ENCODE results near the gene HES6. TPM values are rescaled to one million over a fixed set of nuclear protein-coding genes. Genes with fewer than 3 reads are reported as not detected.

HES6 gene
- polyA plus RNA-seq, 1 donor (not counting 4 experiments of a cell fraction or from before 2014, with no cell fraction given) = 0.80 TPM

DNA sequence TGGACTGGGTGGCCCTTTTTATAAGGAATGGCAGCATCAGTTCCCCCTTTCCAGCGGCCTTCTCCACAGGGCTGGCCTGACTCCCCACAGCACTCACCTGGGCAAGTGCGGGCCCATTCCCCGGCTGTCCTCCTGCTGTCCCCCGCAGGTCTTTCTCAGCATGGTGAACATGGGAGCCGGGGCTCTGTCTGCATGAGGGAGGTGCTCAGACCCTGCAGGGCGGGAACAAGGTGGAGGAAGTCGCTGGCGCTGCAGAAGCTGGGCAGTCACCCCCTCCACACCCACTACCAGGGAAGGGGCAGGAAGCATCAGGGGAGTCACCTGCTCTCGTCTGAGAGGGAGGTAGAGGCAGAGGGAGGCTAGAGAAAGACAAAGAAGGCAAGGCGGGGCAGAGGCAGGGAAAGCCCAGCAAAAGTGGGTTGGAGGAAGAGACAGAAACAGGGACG, 12.2 kb downstream of the HES6 start:
- no peaks in the 10 kb centered on the region for H3K9me1 ChIP-seq (ENCODE audit: control insufficient read depth, extremely low read depth, insufficient read depth, low read length)
- peaks cover 48% of the 10 kb centered on the region for H3K27me3 ChIP-seq (ENCODE audit: control insufficient read depth, extremely low read depth, insufficient read depth, low read length)
- no peak overlapping the region for H3K9ac ChIP-seq (ENCODE audit: control insufficient read depth, extremely low read depth, insufficient read depth, low read length)
- DNase-seq (ENCODE audit: low read depth, low spot score) (no peak), FAIRE-seq (no peak)
- dilution Hi-C loops (cut with MboI; ENCODE audit: extremely low pct_ligation_motif_present, low sequenced_read_pairs) = no loop called here
- no peaks in the 10 kb centered on the region for H3K36me3 ChIP-seq (ENCODE audit: control insufficient read depth in 2 of 2, extremely low read depth in 1 of 2, insufficient read depth in 2 of 2, low read length in 2 of 2)
- peaks cover 3% of the 10 kb centered on the region for H3K4me1 ChIP-seq (ENCODE audit: control insufficient read depth, extremely low read depth, insufficient read depth, low read length)
- H3K4me3 ChIP-seq (ENCODE audit: control insufficient read depth in 2 of 3, extremely low read depth in 1 of 3, insufficient read depth in 2 of 3, low read depth in 1 of 3, low read length in 3 of 3) = no peak overlapping the region
- no peak overlapping the region for H2AFZ ChIP-seq (ENCODE audit: control insufficient read depth, low read length)
- H3K4me2 ChIP-seq (ENCODE audit: control insufficient read depth, extremely low read depth, insufficient read depth, low read depth, low read length) = no peak overlapping the region
- H3K9me3 ChIP-seq (ENCODE audit: control insufficient read depth, low read depth, low read length) = no peaks in the 10 kb centered on the region
- H3K27ac ChIP-seq (ENCODE audit: control insufficient read depth, insufficient read depth, low read length) = no peak overlapping the region
- H4K20me1 ChIP-seq (ENCODE audit: control insufficient read depth, extremely low read depth, insufficient read depth, low read length) = no peaks in the 10 kb centered on the region
- no peaks in the 10 kb centered on the region for H3K79me2 ChIP-seq (ENCODE audit: control insufficient read depth, insufficient read depth, low read length)
- no peak for TF ChIP-seq EZH2 (IDR thresholded peaks at IDR 0.05; ENCODE audit: low read length)
- TF ChIP-seq, protein P1, sequence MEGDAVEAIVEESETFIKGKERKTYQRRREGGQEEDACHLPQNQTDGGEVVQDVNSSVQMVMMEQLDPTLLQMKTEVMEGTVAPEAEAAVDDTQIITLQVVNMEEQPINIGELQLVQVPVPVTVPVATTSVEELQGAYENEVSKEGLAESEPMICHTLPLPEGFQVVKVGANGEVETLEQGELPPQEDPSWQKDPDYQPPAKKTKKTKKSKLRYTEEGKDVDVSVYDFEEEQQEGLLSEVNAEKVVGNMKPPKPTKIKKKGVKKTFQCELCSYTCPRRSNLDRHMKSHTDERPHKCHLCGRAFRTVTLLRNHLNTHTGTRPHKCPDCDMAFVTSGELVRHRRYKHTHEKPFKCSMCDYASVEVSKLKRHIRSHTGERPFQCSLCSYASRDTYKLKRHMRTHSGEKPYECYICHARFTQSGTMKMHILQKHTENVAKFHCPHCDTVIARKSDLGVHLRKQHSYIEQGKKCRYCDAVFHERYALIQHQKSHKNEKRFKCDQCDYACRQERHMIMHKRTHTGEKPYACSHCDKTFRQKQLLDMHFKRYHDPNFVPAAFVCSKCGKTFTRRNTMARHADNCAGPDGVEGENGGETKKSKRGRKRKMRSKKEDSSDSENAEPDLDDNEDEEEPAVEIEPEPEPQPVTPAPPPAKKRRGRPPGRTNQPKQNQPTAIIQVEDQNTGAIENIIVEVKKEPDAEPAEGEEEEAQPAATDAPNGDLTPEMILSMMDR (optimal IDR thresholded peaks at IDR 0.05 in 1 of 3, IDR thresholded peaks at IDR 0.05 in 1 of 3, conservative IDR thresholded peaks at IDR 0.05 in 1 of 3; ENCODE audit: extremely low read depth in 1 of 3, insufficient read depth in 2 of 3, low read length in 3 of 3) = no peak

DNA sequence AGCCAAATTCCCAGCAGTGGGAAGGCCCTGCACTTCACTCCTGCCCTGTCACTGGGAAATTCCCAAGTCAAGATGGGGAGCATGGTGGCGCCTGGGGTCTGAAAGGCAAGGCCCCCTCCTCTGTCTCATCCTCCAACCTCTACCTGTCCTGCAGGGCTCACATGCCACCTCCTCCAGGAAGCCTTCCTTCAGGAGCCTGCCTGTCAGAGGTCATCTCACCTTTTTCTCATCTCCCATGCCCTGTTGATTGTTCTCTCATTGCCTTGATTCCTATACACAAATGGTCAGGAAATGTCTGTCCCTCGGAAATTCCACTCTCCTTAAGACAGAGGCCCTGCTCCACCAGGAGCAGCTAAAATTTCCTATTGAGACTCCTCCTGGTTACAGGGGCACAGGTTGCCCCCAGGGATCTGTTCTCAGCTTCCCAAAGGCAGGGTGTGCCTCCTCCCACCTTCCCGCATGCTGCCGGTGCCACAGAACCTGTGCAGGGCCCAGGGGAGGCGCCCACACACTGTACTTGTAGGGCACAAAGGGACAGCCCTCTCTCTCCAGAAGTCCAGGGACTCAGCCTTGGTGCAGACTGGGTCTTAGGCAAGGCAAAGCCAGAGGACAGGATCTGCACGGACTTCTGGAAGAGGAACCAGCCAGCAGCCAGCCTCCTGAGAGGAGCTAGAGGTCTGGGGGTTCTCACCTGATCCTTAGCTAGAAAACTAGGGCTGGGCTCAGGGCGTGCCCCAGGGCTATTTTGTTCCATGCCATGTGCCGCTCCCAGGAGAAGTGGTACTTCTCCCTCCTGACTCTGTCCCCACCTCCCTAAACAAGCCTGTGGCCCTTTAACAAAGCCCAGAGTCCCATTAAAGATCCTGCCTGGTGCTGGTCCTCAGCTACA, 12.9 kb downstream of the HES6 start:
- no peak for FAIRE-seq
- Histone ChIP-seq H3K4me2 (ENCODE audit: control insufficient read depth, extremely low read depth, insufficient read depth, low read depth, low read length) (no peak overlapping the region), H3K9ac (ENCODE audit: control insufficient read depth, extremely low read depth, insufficient read depth, low read length) (no peak overlapping the region), H3K36me3 (ENCODE audit: control insufficient read depth in 2 of 2, extremely low read depth in 1 of 2, insufficient read depth in 2 of 2, low read length in 2 of 2) (no peaks in the 10 kb centered on the region), H3K79me2 (ENCODE audit: control insufficient read depth, insufficient read depth, low read length) (no peaks in the 10 kb centered on the region), H3K27me3 (ENCODE audit: control insufficient read depth, extremely low read depth, insufficient read depth, low read length) (peaks cover 42% of the 10 kb centered on the region), H2AFZ (ENCODE audit: control insufficient read depth, low read length) (no peak overlapping the region), H3K9me1 (ENCODE audit: control insufficient read depth, extremely low read depth, insufficient read depth, low read length) (no peaks in the 10 kb centered on the region), H3K4me3 (ENCODE audit: control insufficient read depth in 2 of 3, extremely low read depth in 1 of 3, insufficient read depth in 2 of 3, low read depth in 1 of 3, low read length in 3 of 3) (no peak overlapping the region), H3K4me1 (ENCODE audit: control insufficient read depth, extremely low read depth, insufficient read depth, low read length) (peaks cover 3% of the 10 kb centered on the region), H4K20me1 (ENCODE audit: control insufficient read depth, extremely low read depth, insufficient read depth, low read length) (no peaks in the 10 kb centered on the region), H3K27ac (ENCODE audit: control insufficient read depth, insufficient read depth, low read length) (no peak overlapping the region), H3K9me3 (ENCODE audit: control insufficient read depth, low read depth, low read length) (no peaks in the 10 kb centered on the region)
- dilution Hi-C loops (cut with MboI; ENCODE audit: extremely low pct_ligation_motif_present, low sequenced_read_pairs) = no loop called here
- TF ChIP-seq EZH2 (IDR thresholded peaks at IDR 0.05; ENCODE audit: low read length) = no peak
- TF ChIP-seq, protein P1 (optimal IDR thresholded peaks at IDR 0.05 in 1 of 3, IDR thresholded peaks at IDR 0.05 in 1 of 3, conservative IDR thresholded peaks at IDR 0.05 in 1 of 3; ENCODE audit: extremely low read depth in 1 of 3, insufficient read depth in 2 of 3, low read length in 3 of 3) = no peak
- DNase-seq (ENCODE audit: low read depth, low spot score) = no peak

Measured in keratinocyte (primary cell).